ENCODE measurements around the gene SLC18A2.

The SLC18A2 gene

GRCh38 chr10:117240621-117241529 lies at the start of gene SLC18A2:
Gene SLC18A2, plus strand, starts transcription at chr10:117241114. Its CDS starts 580 bp downstream, at chr10:117241694.
- TF ChIP-seq EZH2phosphoT487 (IDR thresholded peaks at IDR 0.05; ENCODE audit: borderline replicate concordance) (no peak), CTCF (conservative IDR thresholded peaks at IDR 0.05; ENCODE audit: low read length) (no peak)
- H4K20me1 ChIP-seq (ENCODE audit: insufficient read depth, low read length, poor library complexity, severe bottlenecking), result no peaks in the 10 kb centered on the region
- no peak within 1 kb of the TSS for H3K9ac ChIP-seq (ENCODE audit: low read depth, low read length, poor library complexity, severe bottlenecking)
- H3K4me2 ChIP-seq (ENCODE audit: low read depth, low read length, poor library complexity, severe bottlenecking), result peak within 1 kb of the TSS; percentile 22
- H3K4me1 ChIP-seq (ENCODE audit: insufficient read depth, low read length, poor library complexity, severe bottlenecking), result peaks cover 13% of the 10 kb centered on the region
- no peaks in the 10 kb centered on the region for H3K9me2 ChIP-seq (replicated peaks; ENCODE audit: low read depth, low read length)
- H3K27me3 ChIP-seq (ENCODE audit: insufficient read depth, low read length, poor library complexity, severe bottlenecking), result no peaks in the 10 kb centered on the region
- H2AFZ ChIP-seq (ENCODE audit: low read length), result no peak within 1 kb of the TSS
- H3K79me2 ChIP-seq (ENCODE audit: insufficient read depth, low read length), result no peaks in the 10 kb centered on the region
- H3F3A ChIP-seq (ENCODE audit: low read depth), result no peaks in the 10 kb centered on the region
- H3K9me3 ChIP-seq (ENCODE audit: insufficient read depth, low read depth, low read length), result no peaks in the 10 kb centered on the region
- no peak within 1 kb of the TSS for H3K4me3 ChIP-seq (ENCODE audit: low read length, poor library complexity, severe bottlenecking)
- H3K36me3 ChIP-seq (ENCODE audit: insufficient read depth, low read length), result no peaks in the 10 kb centered on the region

DNA sequence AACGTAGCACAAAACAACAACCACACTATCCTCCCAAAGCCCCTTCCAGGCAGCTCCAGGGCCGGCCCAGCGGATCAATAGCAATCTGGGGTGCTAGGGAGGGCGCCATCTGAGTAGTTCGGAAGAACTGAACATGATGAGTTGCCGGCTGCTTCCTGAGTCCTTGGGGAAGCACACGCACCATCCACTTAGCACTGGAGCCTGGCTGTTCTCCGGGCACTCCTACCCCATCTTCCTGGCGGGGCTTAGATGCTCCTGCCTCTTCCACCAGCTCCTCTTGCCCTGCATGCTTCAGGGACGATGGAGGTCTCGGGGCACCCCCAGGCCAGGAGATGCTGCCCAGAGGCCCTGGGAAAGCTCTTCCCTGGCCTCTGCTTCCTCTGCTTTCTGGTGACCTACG lies 43.7 kb upstream of the SLC18A2 start, which contains the start of gene KCNK18:
KCNK18 (plus strand) TSS at position 301 of the 400 bp plus-strand sequence; CDS start at position 301, 0 bp downstream.
- Histone ChIP-seq H3F3A (ENCODE audit: low read depth) (no peaks in the 10 kb centered on the region), H3K4me1 (ENCODE audit: insufficient read depth, low read length, poor library complexity, severe bottlenecking) (no peaks in the 10 kb centered on the region), H3K9me3 (ENCODE audit: insufficient read depth, low read depth, low read length) (no peaks in the 10 kb centered on the region), H3K4me2 (ENCODE audit: low read depth, low read length, poor library complexity, severe bottlenecking) (no peak within 1 kb of the TSS), H3K4me3 (ENCODE audit: low read length, poor library complexity, severe bottlenecking) (no peak within 1 kb of the TSS), H3K27me3 (ENCODE audit: insufficient read depth, low read length, poor library complexity, severe bottlenecking) (no peaks in the 10 kb centered on the region), H2AFZ (ENCODE audit: low read length) (no peak within 1 kb of the TSS), H3K9ac (ENCODE audit: low read depth, low read length, poor library complexity, severe bottlenecking) (no peak within 1 kb of the TSS), H3K79me2 (ENCODE audit: insufficient read depth, low read length) (no peaks in the 10 kb centered on the region), H4K20me1 (ENCODE audit: insufficient read depth, low read length, poor library complexity, severe bottlenecking) (no peaks in the 10 kb centered on the region), H3K9me2 (replicated peaks; ENCODE audit: low read depth, low read length) (no peaks in the 10 kb centered on the region), H3K36me3 (ENCODE audit: insufficient read depth, low read length) (no peaks in the 10 kb centered on the region)
- no peak for TF ChIP-seq EZH2phosphoT487 (IDR thresholded peaks at IDR 0.05; ENCODE audit: borderline replicate concordance)
- TF ChIP-seq CTCF (conservative IDR thresholded peaks at IDR 0.05; ENCODE audit: low read length), result no peak

DNA sequence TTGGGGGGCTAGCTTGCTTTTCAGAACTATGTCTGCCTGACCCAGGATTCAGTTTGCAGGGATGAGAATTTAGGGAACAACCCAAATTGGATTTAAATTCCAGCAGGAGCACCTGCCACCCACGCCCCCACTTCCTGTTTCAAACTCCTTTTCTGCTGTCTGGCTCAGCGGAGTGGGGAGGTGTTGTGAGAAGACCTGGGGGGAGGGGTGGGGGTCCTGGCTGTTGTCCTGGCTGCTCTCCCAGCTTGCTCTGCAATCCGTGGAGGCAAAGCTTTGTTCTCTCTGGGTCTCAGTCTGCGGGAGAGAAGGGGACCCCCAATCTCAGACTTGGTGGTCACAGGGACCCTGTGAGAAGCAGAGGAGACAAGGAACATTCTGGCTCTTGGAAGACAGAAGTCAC lies 42.8 kb upstream of the SLC18A2 start:
- no peak overlapping the region for H3K9ac ChIP-seq (ENCODE audit: low read depth, low read length, poor library complexity, severe bottlenecking)
- H3K9me2 ChIP-seq (replicated peaks; ENCODE audit: low read depth, low read length), result no peaks in the 10 kb centered on the region
- no peaks in the 10 kb centered on the region for H3K27me3 ChIP-seq (ENCODE audit: insufficient read depth, low read length, poor library complexity, severe bottlenecking)
- no peak overlapping the region for H3K4me3 ChIP-seq (ENCODE audit: low read length, poor library complexity, severe bottlenecking)
- no peaks in the 10 kb centered on the region for H4K20me1 ChIP-seq (ENCODE audit: insufficient read depth, low read length, poor library complexity, severe bottlenecking)
- no peaks in the 10 kb centered on the region for H3K4me1 ChIP-seq (ENCODE audit: insufficient read depth, low read length, poor library complexity, severe bottlenecking)
- H3K36me3 ChIP-seq (ENCODE audit: insufficient read depth, low read length), result no peaks in the 10 kb centered on the region
- no peaks in the 10 kb centered on the region for H3F3A ChIP-seq (ENCODE audit: low read depth)
- H2AFZ ChIP-seq (ENCODE audit: low read length), result no peak overlapping the region
- no peaks in the 10 kb centered on the region for H3K79me2 ChIP-seq (ENCODE audit: insufficient read depth, low read length)
- TF ChIP-seq CTCF (conservative IDR thresholded peaks at IDR 0.05; ENCODE audit: low read length) (no peak), EZH2phosphoT487 (IDR thresholded peaks at IDR 0.05; ENCODE audit: borderline replicate concordance) (no peak)
- H3K4me2 ChIP-seq (ENCODE audit: low read depth, low read length, poor library complexity, severe bottlenecking), result no peak overlapping the region
- H3K9me3 ChIP-seq (ENCODE audit: insufficient read depth, low read depth, low read length), result no peaks in the 10 kb centered on the region

Measured in Loucy (cell line).